Esophagus squamous epithelium (tissue), 4 donors: ENCODE measurements around the gene NCKAP5.

Experiments
- POLR2A ChIP-seq, 4 donors: fragments of 450-650 bp; IDR thresholded peaks; one replicate each; pipeline ENCODE4 v1.6.1; 2017; ENCODE audit warnings: antibody characterized with exemption in 4 of 4, mild to moderate bottlenecking in 4 of 4, moderate library complexity in 3 of 4
- TF ChIP-seq, protein P1 (sequence below), 6 experiments: fragments of 450-650 bp in 4 of 6; fragments of 200-600 bp in 2 of 6; sonication (generic) in 2 of 6; IDR thresholded peaks; one replicate each; pipeline ENCODE4 v1.5.1; 2016 to 2019; ENCODE audit warnings: antibody characterized with exemption in 6 of 6, mild to moderate bottlenecking in 4 of 6, moderate library complexity in 4 of 6

DNA sequence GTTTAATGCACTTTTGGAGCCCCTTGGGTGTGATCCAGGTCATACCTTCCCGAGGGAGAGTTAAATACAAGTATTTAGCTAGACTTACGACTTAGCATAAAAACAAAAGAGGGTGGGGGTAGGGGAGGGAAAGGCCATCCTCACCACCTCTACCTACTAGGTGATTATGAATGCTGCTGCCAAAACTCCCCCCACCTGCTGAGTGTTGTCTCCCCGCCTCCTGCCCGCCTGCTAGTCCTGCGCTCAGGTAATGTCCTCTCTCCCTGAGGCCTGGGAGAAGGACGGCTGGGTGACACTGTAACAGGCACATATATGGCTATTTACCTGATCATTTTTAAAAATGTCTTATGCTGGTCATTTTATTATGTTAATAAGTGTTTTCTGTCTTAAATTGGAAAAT, 3.0 kb upstream of the NCKAP5 start:
- TF ChIP-seq, protein P1, sequence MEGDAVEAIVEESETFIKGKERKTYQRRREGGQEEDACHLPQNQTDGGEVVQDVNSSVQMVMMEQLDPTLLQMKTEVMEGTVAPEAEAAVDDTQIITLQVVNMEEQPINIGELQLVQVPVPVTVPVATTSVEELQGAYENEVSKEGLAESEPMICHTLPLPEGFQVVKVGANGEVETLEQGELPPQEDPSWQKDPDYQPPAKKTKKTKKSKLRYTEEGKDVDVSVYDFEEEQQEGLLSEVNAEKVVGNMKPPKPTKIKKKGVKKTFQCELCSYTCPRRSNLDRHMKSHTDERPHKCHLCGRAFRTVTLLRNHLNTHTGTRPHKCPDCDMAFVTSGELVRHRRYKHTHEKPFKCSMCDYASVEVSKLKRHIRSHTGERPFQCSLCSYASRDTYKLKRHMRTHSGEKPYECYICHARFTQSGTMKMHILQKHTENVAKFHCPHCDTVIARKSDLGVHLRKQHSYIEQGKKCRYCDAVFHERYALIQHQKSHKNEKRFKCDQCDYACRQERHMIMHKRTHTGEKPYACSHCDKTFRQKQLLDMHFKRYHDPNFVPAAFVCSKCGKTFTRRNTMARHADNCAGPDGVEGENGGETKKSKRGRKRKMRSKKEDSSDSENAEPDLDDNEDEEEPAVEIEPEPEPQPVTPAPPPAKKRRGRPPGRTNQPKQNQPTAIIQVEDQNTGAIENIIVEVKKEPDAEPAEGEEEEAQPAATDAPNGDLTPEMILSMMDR (IDR thresholded peaks at IDR 0.05) = no peak
- no peak for TF ChIP-seq POLR2A (IDR thresholded peaks at IDR 0.05)
